T-helper 9 cell (primary cell): ENCODE data around the gene DNAJC11.
"Not testable (repeated sequence)": the region's sequence is repeated elsewhere in the genome, so short reads cannot be mapped to it uniquely, and the experiment has no call there.

ENCODE experiments used
- DNase-seq: peaks from one replicate; pipeline ENCODE4 v3.0.0-alpha.2; 2020

DNAJC11 gene

GRCh38 chr1:6651909-6652308 is 49.7 kb downstream of the DNAJC11 start:
- no peak for DNase-seq

GRCh38 chr1:6648556-6648955 is 53.1 kb downstream of the DNAJC11 start:
- no peak for DNase-seq

GRCh38 chr1:6646499-6647148 is 55.0 kb downstream of the DNAJC11 start:
- no peak for DNase-seq

- no peak for DNase-seq
Observed at GRCh38 chr1:6645018-6645417, 56.6 kb downstream of the DNAJC11 start.

- not testable (repeated sequence) for DNase-seq
Observed at GRCh38 chr1:6640867-6641266, 60.7 kb downstream of the DNAJC11 start.

- DNase-seq, result no peak
Observed at GRCh38 chr1:6638226-6638625, 63.4 kb downstream of the DNAJC11 start.

GRCh38 chr1:6637770-6638169 is 63.8 kb downstream of the DNAJC11 start:
- no peak for DNase-seq

- DNase-seq, result not testable (repeated sequence)
Observed at GRCh38 chr1:6636778-6637177, 64.8 kb downstream of the DNAJC11 start.

GRCh38 chr1:6635910-6636760 is 65.5 kb downstream of the DNAJC11 start:
- no peak for DNase-seq

- DNase-seq, result no peak
Observed at GRCh38 chr1:6635161-6635909, 66.3 kb downstream of the DNAJC11 start.

- DNase-seq, result no peak
Observed at GRCh38 chr1:6634371-6635052, 67.1 kb downstream of the DNAJC11 start.

GRCh38 chr1:6632588-6633514 is 68.8 kb downstream of the DNAJC11 start:
- DNase-seq, result no peak

- DNase-seq, result no peak
Observed at GRCh38 chr1:6631058-6631457, 70.6 kb downstream of the DNAJC11 start.

GRCh38 chr1:6630027-6630426 is 71.6 kb downstream of the DNAJC11 start:
- no peak for DNase-seq

- no peak for DNase-seq
Observed at GRCh38 chr1:6628971-6629479, 72.6 kb downstream of the DNAJC11 start.

GRCh38 chr1:6627841-6628545 is 73.6 kb downstream of the DNAJC11 start:
- no peak for DNase-seq

GRCh38 chr1:6627031-6627430 is 74.6 kb downstream of the DNAJC11 start:
- no peak for DNase-seq

GRCh38 chr1:6625584-6626149 is 75.9 kb downstream of the DNAJC11 start:
- DNase-seq, result no peak

- peak; percentile 95 for DNase-seq
Observed at GRCh38 chr1:6624710-6625583, 76.7 kb downstream of the DNAJC11 start, which contains the start of gene THAP3. THAP3 (plus strand) TSS chr1:6624868; CDS start chr1:6625219, 351 bp downstream.
